Naive thymus-derived CD4-positive, alpha-beta T cell (primary cell): ENCODE measurements around the gene B3GAT3. TPM values are rescaled to one million over a fixed set of nuclear protein-coding genes. Genes with fewer than 3 reads are reported as not detected.
A peak's percentile ranks its signal among the peaks of the same experiment; 100 is the strongest.
"Not testable (repeated sequence)": the region's sequence is repeated elsewhere in the genome, so short reads cannot be mapped to it uniquely, and the experiment has no call there.

ENCODE experiments used
- ATAC-seq: fragments of 150-1000 bp; cut with Tn5 transposase; 2 replicates; pipeline ENCODE4 v1.10.0; 2021; ENCODE audit warnings: mild to moderate bottlenecking, moderate library complexity
- CTCF ChIA-PET: fragments of 350-600 bp; sonication (Branson Sonifier 250); formaldehyde crosslinking; loops from one replicate; lab custom pipeline; 2021; ENCODE audit warnings: antibody characterized with exemption; lab: Charles Lee
- POLR2A ChIA-PET: fragments of 350-600 bp; sonication (Branson Sonifier 250); formaldehyde crosslinking; loops from one replicate; lab custom pipeline; 2021; ENCODE audit warnings: antibody characterized with exemption, inconsistent platforms; lab: Charles Lee
- DNase-seq, 9 donors: peaks; one replicate each; pipeline versions ENCODE4 v3.0.0 to v3.0.0-alpha.2; 2020 to 2022; ENCODE audit warnings: mixed read lengths in 1 of 9
- H3K27ac ChIP-seq: one replicate; pipeline ENCODE4 v1.7.0; 2013; ENCODE audit warnings: mild to moderate bottlenecking, low read depth, low read length, moderate library complexity
- H3K27me3 ChIP-seq, 2 donors: one replicate each; pipeline ENCODE4 v1.7.0; 2013; ENCODE audit warnings: low read length in 2 of 2, mild to moderate bottlenecking in 2 of 2, moderate library complexity in 2 of 2; ENCODE audit not compliant: control insufficient read depth in 2 of 2, insufficient read depth in 2 of 2
- H3K36me3 ChIP-seq, 3 experiments: 1 replicate in 2 of 3; 2 replicates in 1 of 3; pipeline ENCODE4 v1.7.0; 2013; ENCODE audit warnings: low read length in 3 of 3, mild to moderate bottlenecking in 3 of 3, moderate library complexity in 1 of 3; ENCODE audit not compliant: insufficient read depth in 3 of 3, control insufficient read depth in 2 of 3
- H3K4me1 ChIP-seq, 2 donors: one replicate each; pipeline ENCODE4 v1.7.0; 2013; ENCODE audit warnings: low read length in 2 of 2, mild to moderate bottlenecking in 2 of 2, moderate library complexity in 1 of 2; ENCODE audit not compliant: control insufficient read depth in 2 of 2, insufficient read depth in 2 of 2
- H3K4me3 ChIP-seq: 2 replicates; pipeline ENCODE4 v1.7.0; 2013; ENCODE audit warnings: mild to moderate bottlenecking, low read length
- H3K9me3 ChIP-seq, 3 experiments: 1 replicate in 2 of 3; 2 replicates in 1 of 3; pipeline ENCODE4 v1.7.0; 2013; ENCODE audit warnings: low read length in 3 of 3; ENCODE audit not compliant: control insufficient read depth in 2 of 3
- H3K27ac Mint-ChIP-seq, 9 donors: one replicate each; pipeline ENCODE4 v1.8.0; 2020 to 2022; ENCODE audit warnings: mixed read lengths in 9 of 9, mild to moderate bottlenecking in 8 of 9, moderate library complexity in 5 of 9, inconsistent platforms in 2 of 9
- H3K27me3 Mint-ChIP-seq, 5 donors: one replicate each; pipeline ENCODE4 v1.8.0; 2021 to 2022; ENCODE audit warnings: mixed read lengths in 5 of 5, mild to moderate bottlenecking in 1 of 5
- H3K36me3 Mint-ChIP-seq, 5 donors: one replicate each; pipeline ENCODE4 v1.8.0; 2020 to 2022; ENCODE audit warnings: mixed read lengths in 5 of 5, mild to moderate bottlenecking in 3 of 5, inconsistent platforms in 1 of 5
- H3K4me1 Mint-ChIP-seq, 7 donors: one replicate each; pipeline ENCODE4 v1.8.0; 2020 to 2022; ENCODE audit warnings: mixed read lengths in 7 of 7, mild to moderate bottlenecking in 3 of 7, inconsistent platforms in 1 of 7
- H3K4me3 Mint-ChIP-seq, 10 donors: one replicate each; pipeline ENCODE4 v1.8.0; 2020 to 2022; ENCODE audit warnings: mild to moderate bottlenecking in 10 of 10, mixed read lengths in 10 of 10, moderate library complexity in 6 of 10, inconsistent platforms in 2 of 10
- H3K9me3 Mint-ChIP-seq, 11 donors: one replicate each; pipeline ENCODE4 v1.8.0; 2020 to 2022; ENCODE audit warnings: mixed read lengths in 11 of 11, mild to moderate bottlenecking in 4 of 11, inconsistent platforms in 1 of 11, moderate library complexity in 1 of 11
- intact Hi-C, 2 donors: fragments of 100-400 bp; cut with micrococcal nuclease; formaldehyde crosslinking; loops; one replicate each; pipeline ENCODE4 v1.15.1; 2023
- polyA plus RNA-seq, 2 donors: library from polyadenylated mRNA; unstranded; fragments of 300-500 nt; fragmentation: Illumina TruSeq; gene quantifications; one replicate each; pipeline ENCODE4 v1.2.3, GENCODE V29; 2021
- total RNA-seq, 6 experiments: library from RNA in 5 of 6; stranded (reverse) in 5 of 6; gene quantifications; 1 replicate in 5 of 6; 2 replicates in 1 of 6; pipeline ENCODE4 v1.2.3 and lab custom pipeline; 2021 to 2026

Gene B3GAT3
- total and polyA plus RNA-seq, 7 experiments from 2014 or later: 35.0 to 78.1 (median 64.4) TPM

DNA sequence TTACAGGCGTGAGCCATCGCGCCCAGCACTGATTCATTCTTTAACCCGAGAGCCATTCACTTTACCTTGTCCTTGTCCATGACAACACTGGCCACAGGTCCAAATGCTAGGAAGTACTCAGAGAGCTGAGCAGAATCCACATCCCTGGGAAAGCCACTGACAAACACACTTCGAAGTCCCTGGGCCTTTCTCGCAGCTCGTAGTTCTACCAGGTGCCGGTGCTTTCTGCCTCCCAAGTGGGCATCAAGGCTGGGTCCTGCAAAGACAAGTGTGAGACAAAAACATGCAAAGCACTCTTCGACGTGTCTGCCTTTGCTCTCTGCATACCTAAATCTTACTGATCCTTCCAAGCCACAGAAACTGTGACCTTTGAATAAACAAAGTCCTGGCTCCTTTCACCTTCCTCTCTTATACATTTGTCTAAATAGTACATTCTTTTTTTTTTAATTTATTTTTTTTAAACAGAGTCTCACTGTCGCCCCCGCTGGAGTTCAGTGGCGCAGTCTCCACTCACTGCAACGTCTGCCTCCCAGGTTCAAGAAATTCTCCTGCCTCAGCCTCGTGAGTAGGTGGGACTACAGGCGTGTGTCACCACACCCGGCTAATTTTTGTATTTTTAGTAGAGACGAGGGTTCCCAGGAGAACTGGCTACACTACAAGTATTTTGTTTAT is 32.7 kb downstream of the B3GAT3 start:
- H3K4me3 Mint-ChIP-seq: peak overlapping the region in 3 of 10 donors; percentile 19 to 67 (median 56)
- POLR2A ChIA-PET: interaction anchor here (0.8 to 14.5 kb wide), 9 partner anchors 9 to 252 kb away, joined by 3 to 269 read pairs (median 4); partner anchors contain the start of genes C11orf98, CSKMT, EEF1G and EML3
- no peak for ATAC-seq
- Histone ChIP-seq H3K27me3 (no peaks in the 10 kb centered on the region), H3K36me3 (peaks cover 0 to 41% (median 4%) of the 10 kb centered on the region in 3 experiments), H3K27ac (peak overlapping the region; percentile 94), H3K4me3 (no peak overlapping the region), H3K4me1 (peaks cover 14 to 32% of the 10 kb centered on the region in 2 donors), H3K9me3 (no peaks in the 10 kb centered on the region)
- H3K27me3 Mint-ChIP-seq: peaks cover 0 to 4% (median 0%) of the 10 kb centered on the region in 5 donors
- intact Hi-C loops: no loop called here
- no peak for DNase-seq
- CTCF ChIA-PET: interaction anchor here (0.8 to 1.3 kb wide), 3 partner anchors 10 to 76 kb away, joined by 4 read pairs; partner anchors contain the start of genes C11orf98 and CSKMT
- peaks cover 21 to 58% (median 49%) of the 10 kb centered on the region in 7 donors for H3K4me1 Mint-ChIP-seq
- H3K9me3 Mint-ChIP-seq: peaks cover 0 to 4% (median 0%) of the 10 kb centered on the region in 11 donors
- peaks cover 0 to 16% (median 10%) of the 10 kb centered on the region in 5 donors for H3K36me3 Mint-ChIP-seq
- peak overlapping the region in 6 of 9 donors; percentile 4 to 99 (median 86) for H3K27ac Mint-ChIP-seq

DNA sequence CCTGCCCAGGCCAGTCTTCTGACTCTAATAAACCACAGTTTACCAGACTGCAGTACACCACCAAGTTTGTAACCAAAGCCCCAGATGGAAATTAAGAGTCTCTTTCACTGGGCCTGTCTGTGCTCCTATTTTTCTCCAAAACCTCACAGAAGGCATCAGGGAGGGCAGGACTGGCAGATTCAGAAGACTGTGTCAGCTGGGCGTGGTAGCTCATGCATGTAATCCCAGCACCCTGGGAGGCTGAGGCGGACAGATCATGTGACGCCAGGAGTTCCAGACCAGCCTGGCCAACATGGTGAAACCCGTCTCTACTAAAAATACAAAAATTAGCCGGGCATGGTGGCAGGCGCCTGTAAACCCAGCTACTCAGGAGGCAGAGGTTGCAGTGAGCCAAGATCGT is 36.4 kb downstream of the B3GAT3 start:
- Mint-ChIP-seq H3K4me1 (peaks cover 4 to 29% (median 23%) of the 10 kb centered on the region in 7 donors), H3K36me3 (peaks cover 0 to 13% (median 7%) of the 10 kb centered on the region in 5 donors)
- H3K36me3 ChIP-seq: peaks cover 6 to 53% (median 7%) of the 10 kb centered on the region in 3 experiments
- intact Hi-C loops, H3K27ac Mint-ChIP-seq, H3K4me3 Mint-ChIP-seq, H3K27me3 Mint-ChIP-seq, H3K9me3 Mint-ChIP-seq, H3K27ac ChIP-seq, DNase-seq, H3K4me3 ChIP-seq, H3K9me3 ChIP-seq, ATAC-seq, H3K4me1 ChIP-seq, H3K27me3 ChIP-seq: not testable (repeated sequence)
- CTCF ChIA-PET: interaction anchor here (0.6 kb wide), 2 partner anchors 158 to 164 kb away, joined by 3 read pairs; no protein-coding TSS in a partner anchor
- POLR2A ChIA-PET: interaction anchor here (0.7 to 14.5 kb wide), 6 partner anchors 11 to 169 kb away, joined by 3 to 269 read pairs (median 4); partner anchors contain the start of genes C11orf98, CSKMT, EEF1G and HNRNPUL2

DNA sequence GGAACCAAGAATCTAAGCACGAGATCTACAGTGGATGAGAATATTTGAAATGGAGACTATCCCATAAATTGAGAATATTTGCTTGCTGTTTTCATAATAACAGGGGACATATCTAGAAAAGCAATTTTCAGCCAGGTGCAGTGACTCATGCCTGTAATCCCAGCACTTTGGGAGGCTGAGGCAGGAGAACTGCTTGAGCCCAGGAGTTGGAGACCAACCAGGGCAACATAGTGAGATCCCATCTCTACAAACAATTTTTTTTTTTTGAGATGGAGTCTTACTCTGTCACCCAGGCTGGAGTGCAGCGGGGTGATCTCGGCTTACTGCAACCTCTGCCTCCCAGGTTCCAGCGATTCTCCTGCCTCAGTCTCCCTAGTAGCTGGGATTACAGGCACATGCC is 40.1 kb downstream of the B3GAT3 start:
- H3K27me3 Mint-ChIP-seq, H3K9me3 Mint-ChIP-seq, DNase-seq, H3K9me3 ChIP-seq, H3K4me3 ChIP-seq, H3K4me3 Mint-ChIP-seq, H3K27me3 ChIP-seq, intact Hi-C loops, H3K27ac ChIP-seq, H3K27ac Mint-ChIP-seq, CTCF ChIA-PET, H3K4me1 ChIP-seq, ATAC-seq: not testable (repeated sequence)
- Mint-ChIP-seq H3K4me1 (peaks cover 0 to 15% (median 6%) of the 10 kb centered on the region in 7 donors), H3K36me3 (peaks cover 0 to 16% (median 7%) of the 10 kb centered on the region in 5 donors)
- POLR2A ChIA-PET: interaction anchor here (6.7 kb wide), 1 partner anchor 11 kb away, joined by 33 read pairs; the partner anchor contains the start of gene TUT1
- peaks cover 6 to 70% (median 7%) of the 10 kb centered on the region in 3 experiments for H3K36me3 ChIP-seq

DNA sequence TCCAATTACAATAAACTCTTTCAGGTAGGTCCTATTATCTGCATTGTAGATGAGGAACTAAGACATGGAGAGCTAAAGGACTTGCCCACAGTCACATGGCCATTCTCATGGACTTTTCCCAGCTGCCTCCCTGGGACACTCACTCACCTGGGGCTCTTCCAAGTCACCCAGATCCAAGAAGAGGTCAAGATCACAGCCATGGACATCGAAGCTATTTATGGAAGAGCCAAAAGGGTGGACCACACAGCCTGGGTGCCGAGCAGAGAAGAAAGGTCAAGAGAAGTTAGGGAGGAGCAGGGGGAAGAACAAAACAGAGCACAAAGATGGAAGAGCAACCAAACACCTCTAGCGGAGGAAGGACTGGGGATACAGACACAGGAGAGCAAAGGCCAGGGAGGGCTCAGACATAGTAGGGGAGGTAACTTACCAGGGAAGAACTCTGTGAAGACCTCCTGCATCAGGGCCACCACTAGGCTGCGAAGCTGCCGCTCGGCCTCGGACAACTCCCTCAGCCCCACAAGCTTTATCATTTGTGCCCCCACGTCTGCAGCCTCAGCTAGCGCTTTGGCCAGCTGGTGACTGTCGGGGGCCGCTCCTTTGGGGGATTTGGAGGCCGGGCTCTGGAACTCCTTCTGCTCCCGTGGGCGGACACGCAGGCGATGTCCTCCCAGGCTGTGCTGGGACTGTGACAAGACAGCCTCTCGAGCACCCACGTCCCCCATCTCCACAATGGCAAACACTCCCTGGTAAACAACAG is 40.6 kb downstream of the B3GAT3 start:
- peaks cover 0 to 12% (median 5%) of the 10 kb centered on the region in 7 donors for H3K4me1 Mint-ChIP-seq
- POLR2A ChIA-PET: interaction anchor here (0.5 to 6.7 kb wide), 3 partner anchors 11 to 86 kb away, joined by 3 to 33 read pairs (median 3); partner anchors contain the start of genes C11orf98, CSKMT and TUT1
- no peak overlapping the region for H3K27ac ChIP-seq

DNA sequence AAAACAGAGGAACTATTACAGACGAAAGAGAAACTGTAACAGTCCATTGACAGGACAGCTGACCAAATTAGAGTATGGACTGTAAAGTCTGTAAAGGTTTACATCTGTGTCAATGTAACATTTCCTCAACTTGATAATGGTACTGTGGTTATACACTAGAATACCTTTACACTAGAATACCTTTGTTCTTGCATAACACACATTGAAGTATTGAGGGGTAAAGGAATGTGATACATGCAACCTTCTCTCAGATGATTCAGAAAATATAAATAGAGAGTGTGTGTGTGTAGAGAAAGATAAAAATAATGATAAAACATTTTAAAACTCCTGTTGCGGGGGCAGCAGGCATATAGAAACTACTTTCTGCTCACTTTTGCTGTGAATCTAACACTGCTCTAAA is 42.5 kb downstream of the B3GAT3 start:
- Mint-ChIP-seq H3K4me1 (peaks cover 10 to 22% (median 12%) of the 10 kb centered on the region in 7 donors), H3K9me3 (peaks cover 0 to 2% (median 0%) of the 10 kb centered on the region in 11 donors), H3K36me3 (peaks cover 0 to 17% (median 11%) of the 10 kb centered on the region in 5 donors), H3K27ac (no peak overlapping the region), H3K4me3 (no peak overlapping the region), H3K27me3 (no peaks in the 10 kb centered on the region)
- no peaks in the 10 kb centered on the region for H3K4me1 ChIP-seq
- intact Hi-C loops: no loop called here
- no peaks in the 10 kb centered on the region for H3K9me3 ChIP-seq
- no peaks in the 10 kb centered on the region for H3K27me3 ChIP-seq
- POLR2A ChIA-PET: interaction anchor here (1.3 to 6.7 kb wide), 3 partner anchors 8 to 13 kb away, joined by 3 to 33 read pairs (median 7); partner anchors contain the start of gene TUT1
- CTCF ChIA-PET: no interaction called here
- peaks cover 6 to 70% (median 7%) of the 10 kb centered on the region in 3 experiments for H3K36me3 ChIP-seq
- no peak overlapping the region for H3K27ac ChIP-seq
- ATAC-seq (no peak), DNase-seq (no peak)
- H3K4me3 ChIP-seq: no peak overlapping the region

More for the DNA sequence above, 40.6 kb downstream of the B3GAT3 start:
- H3K36me3 Mint-ChIP-seq: peaks cover 0 to 16% (median 11%) of the 10 kb centered on the region in 5 donors
- Histone ChIP-seq H3K36me3 (peaks cover 6 to 72% (median 7%) of the 10 kb centered on the region in 3 experiments), H3K4me3 (no peak overlapping the region), H3K4me1 (no peaks in the 10 kb centered on the region), H3K27me3 (no peaks in the 10 kb centered on the region), H3K9me3 (no peaks in the 10 kb centered on the region)
- no peak for ATAC-seq
- no peak overlapping the region for H3K4me3 Mint-ChIP-seq
- no peaks in the 10 kb centered on the region for H3K27me3 Mint-ChIP-seq
- no peak for DNase-seq
- H3K27ac Mint-ChIP-seq: peak overlapping the region in 2 of 9 donors; percentile 48 to 75
- CTCF ChIA-PET: interaction anchor here (0.5 kb wide), 1 partner anchor 17 kb away, joined by 7 read pairs; no protein-coding TSS in a partner anchor
- intact Hi-C loops: no loop called here
- peaks cover 0 to 2% (median 0%) of the 10 kb centered on the region in 11 donors for H3K9me3 Mint-ChIP-seq

DNA sequence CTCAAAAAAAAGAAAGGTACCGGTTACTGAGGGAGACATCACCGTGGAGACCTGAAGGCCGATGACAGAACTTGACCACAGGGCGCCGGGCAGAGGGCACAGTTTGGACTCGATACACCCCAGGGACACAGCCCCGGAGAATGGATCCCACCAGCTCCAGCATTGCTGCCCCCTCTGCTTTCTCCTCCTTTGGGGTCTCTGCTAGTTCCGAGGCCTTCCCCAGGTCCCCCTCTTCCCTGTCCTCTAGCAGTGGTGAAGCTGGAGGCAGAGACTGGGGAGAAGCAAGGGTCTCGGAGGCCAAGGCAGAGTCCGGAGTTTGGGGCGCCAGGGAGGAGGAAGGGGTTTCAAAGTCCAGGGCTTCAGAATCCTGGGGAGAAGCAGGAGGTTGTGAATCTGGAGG is 43.2 kb downstream of the B3GAT3 start:
- Mint-ChIP-seq H3K27ac (no peak overlapping the region), H3K9me3 (peaks cover 0 to 2% (median 0%) of the 10 kb centered on the region in 11 donors), H3K36me3 (peaks cover 0 to 17% (median 11%) of the 10 kb centered on the region in 5 donors), H3K4me1 (peaks cover 11 to 25% (median 15%) of the 10 kb centered on the region in 7 donors), H3K27me3 (no peaks in the 10 kb centered on the region), H3K4me3 (no peak overlapping the region)
- H3K36me3 ChIP-seq: peaks cover 1 to 64% (median 7%) of the 10 kb centered on the region in 3 experiments
- DNase-seq (no peak), ATAC-seq (no peak)
- H3K27me3 ChIP-seq: no peaks in the 10 kb centered on the region
- no peaks in the 10 kb centered on the region for H3K4me1 ChIP-seq
- H3K27ac ChIP-seq: no peak overlapping the region
- POLR2A ChIA-PET: interaction anchor here (1.3 to 6.7 kb wide), 2 partner anchors 8 to 14 kb away, joined by 7 to 33 read pairs; partner anchors contain the start of gene TUT1
- CTCF ChIA-PET: no interaction called here
- no peak overlapping the region for H3K4me3 ChIP-seq
- no peaks in the 10 kb centered on the region for H3K9me3 ChIP-seq
- intact Hi-C loops: no loop called here
